Activated gamma-delta T cell treated with Interleukin-2 at 50 U/mL for 16 hours (primary cell): ENCODE measurements around the gene DIO1.

Experiments used
- DNase-seq: peaks from one replicate; pipeline ENCODE4 v3.0.0-alpha.2; 2020

DIO1 gene

GRCh38 chr1:53895421-53895820 lies 1.4 kb downstream of the DIO1 start:
- DNase-seq: no peak

- DNase-seq: no peak
These were observed 2.7 kb downstream of the DIO1 start for GRCh38 chr1:53896635-53897229.

- no peak for DNase-seq
These were observed 5.2 kb downstream of the DIO1 start for GRCh38 chr1:53899206-53899628.

GRCh38 chr1:53899708-53900107 lies 5.7 kb downstream of the DIO1 start:
- no peak for DNase-seq

GRCh38 chr1:53902235-53903138 lies 8.5 kb downstream of the DIO1 start:
- no peak for DNase-seq

GRCh38 chr1:53905509-53905908 lies 11.5 kb downstream of the DIO1 start:
- DNase-seq: no peak

GRCh38 chr1:53906121-53906520 lies 12.1 kb downstream of the DIO1 start:
- DNase-seq: no peak

GRCh38 chr1:53909946-53910345 lies 16.0 kb downstream of the DIO1 start:
- DNase-seq: no peak

- DNase-seq: no peak
These were observed 17.5 kb downstream of the DIO1 start for GRCh38 chr1:53911442-53911841.

GRCh38 chr1:53913352-53914033 lies 19.5 kb downstream of the DIO1 start:
- no peak for DNase-seq

- DNase-seq: no peak
These were observed 24.4 kb downstream of the DIO1 start for GRCh38 chr1:53918343-53918742.

- DNase-seq: no peak
These were observed 25.7 kb downstream of the DIO1 start for GRCh38 chr1:53919675-53920066.

- DNase-seq: no peak
These were observed 33.4 kb downstream of the DIO1 start for GRCh38 chr1:53927376-53927881.

- no peak for DNase-seq
These were observed 35.4 kb downstream of the DIO1 start for GRCh38 chr1:53929246-53929960.

- DNase-seq: no peak
These were observed 36.9 kb downstream of the DIO1 start for GRCh38 chr1:53930932-53931331.

GRCh38 chr1:53931523-53931922 lies 37.5 kb downstream of the DIO1 start:
- DNase-seq: no peak

GRCh38 chr1:53934170-53934765 lies 40.3 kb downstream of the DIO1 start:
- no peak for DNase-seq

GRCh38 chr1:53936430-53936829 lies 42.4 kb downstream of the DIO1 start:
- no peak for DNase-seq

- DNase-seq: no peak
These were observed 44.3 kb downstream of the DIO1 start for GRCh38 chr1:53938136-53938830.

GRCh38 chr1:53942127-53942957 lies 48.4 kb downstream of the DIO1 start:
- no peak for DNase-seq

GRCh38 chr1:53943090-53943489 lies 49.1 kb downstream of the DIO1 start:
- DNase-seq: no peak
